Measurements from ENCODE around the gene NLRP1.

- TF ChIP-seq CTCF (conservative IDR thresholded peaks at IDR 0.05; ENCODE audit: low read length) (no peak), EZH2phosphoT487 (IDR thresholded peaks at IDR 0.05; ENCODE audit: borderline replicate concordance, low read depth, low read length) (no peak)
These were observed 83.5 kb downstream of the NLRP1 start for GRCh38 chr17:5500589-5501391.

All from OCI-LY7 (cell line).